Right atrium auricular region (tissue), 2 donors: ENCODE data around the gene RSRC1. TPM values are rescaled to one million over a fixed set of nuclear protein-coding genes. Genes with fewer than 3 reads are reported as not detected.

Experiments
- DNase-seq: peaks from one replicate; pipeline ENCODE4 v3.0.0-alpha.2; 2019; ENCODE audit warnings: low spot score
- H3K27ac ChIP-seq, 2 donors: fragments of 200-600 bp; sonication (generic); 1 replicate in 1 of 2; 2 replicates in 1 of 2; pipeline ENCODE4 v1.5.1; 2016 to 2019
- H3K27me3 ChIP-seq, 2 donors: fragments of 200-600 bp; sonication (generic); one replicate each; pipeline versions ENCODE4 v1.5.1 to v1.6.0; 2017 to 2019
- H3K36me3 ChIP-seq: fragments of 200-600 bp; sonication (generic); one replicate; pipeline ENCODE4 v1.5.1; 2016
- H3K4me1 ChIP-seq, 2 donors: fragments of 200-600 bp; sonication (generic); one replicate each; pipeline versions ENCODE4 v1.5.1 to v1.6.0; 2017 to 2019
- H3K4me3 ChIP-seq, 2 donors: fragments of 200-600 bp; sonication (generic); 1 replicate in 1 of 2; 2 replicates in 1 of 2; pipeline ENCODE4 v1.5.1; 2017 to 2019; ENCODE audit warnings: mild to moderate bottlenecking in 1 of 2, moderate library complexity in 1 of 2
- H3K9me3 ChIP-seq, 2 donors: fragments of 200-600 bp; sonication (generic); one replicate each; pipeline ENCODE4 v1.5.1; 2019
- total RNA-seq, 2 donors: library from RNA; depleted of rRNA; stranded (reverse); fragments of >200 nt; gene quantifications; one replicate each; pipeline ENCODE4 v1.1.0, GENCODE V29; 2016
- TF ChIP-seq, protein P1 (sequence below), 2 donors: fragments of 200-600 bp; sonication (generic); IDR thresholded peaks; one replicate each; pipeline ENCODE4 v1.5.1; 2019; ENCODE audit warnings: antibody characterized with exemption in 2 of 2

The RSRC1 gene
- total RNA-seq, 2 donors from 2014 or later = 24.8 to 42.5 TPM

- Histone ChIP-seq H3K27ac (no peak overlapping the region), H3K36me3 (peaks cover 37% of the 10 kb centered on the region), H3K4me1 (no peaks in the 10 kb centered on the region), H3K27me3 (no peaks in the 10 kb centered on the region), H3K4me3 (no peak overlapping the region), H3K9me3 (peaks cover 0 to 18% of the 10 kb centered on the region in 2 donors)
- DNase-seq = no peak
- TF ChIP-seq, protein P1, sequence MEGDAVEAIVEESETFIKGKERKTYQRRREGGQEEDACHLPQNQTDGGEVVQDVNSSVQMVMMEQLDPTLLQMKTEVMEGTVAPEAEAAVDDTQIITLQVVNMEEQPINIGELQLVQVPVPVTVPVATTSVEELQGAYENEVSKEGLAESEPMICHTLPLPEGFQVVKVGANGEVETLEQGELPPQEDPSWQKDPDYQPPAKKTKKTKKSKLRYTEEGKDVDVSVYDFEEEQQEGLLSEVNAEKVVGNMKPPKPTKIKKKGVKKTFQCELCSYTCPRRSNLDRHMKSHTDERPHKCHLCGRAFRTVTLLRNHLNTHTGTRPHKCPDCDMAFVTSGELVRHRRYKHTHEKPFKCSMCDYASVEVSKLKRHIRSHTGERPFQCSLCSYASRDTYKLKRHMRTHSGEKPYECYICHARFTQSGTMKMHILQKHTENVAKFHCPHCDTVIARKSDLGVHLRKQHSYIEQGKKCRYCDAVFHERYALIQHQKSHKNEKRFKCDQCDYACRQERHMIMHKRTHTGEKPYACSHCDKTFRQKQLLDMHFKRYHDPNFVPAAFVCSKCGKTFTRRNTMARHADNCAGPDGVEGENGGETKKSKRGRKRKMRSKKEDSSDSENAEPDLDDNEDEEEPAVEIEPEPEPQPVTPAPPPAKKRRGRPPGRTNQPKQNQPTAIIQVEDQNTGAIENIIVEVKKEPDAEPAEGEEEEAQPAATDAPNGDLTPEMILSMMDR (IDR thresholded peaks at IDR 0.05) = no peak
These were observed 17.6 kb downstream of the RSRC1 start for GRCh38 chr3:158127250-158128219.

DNA sequence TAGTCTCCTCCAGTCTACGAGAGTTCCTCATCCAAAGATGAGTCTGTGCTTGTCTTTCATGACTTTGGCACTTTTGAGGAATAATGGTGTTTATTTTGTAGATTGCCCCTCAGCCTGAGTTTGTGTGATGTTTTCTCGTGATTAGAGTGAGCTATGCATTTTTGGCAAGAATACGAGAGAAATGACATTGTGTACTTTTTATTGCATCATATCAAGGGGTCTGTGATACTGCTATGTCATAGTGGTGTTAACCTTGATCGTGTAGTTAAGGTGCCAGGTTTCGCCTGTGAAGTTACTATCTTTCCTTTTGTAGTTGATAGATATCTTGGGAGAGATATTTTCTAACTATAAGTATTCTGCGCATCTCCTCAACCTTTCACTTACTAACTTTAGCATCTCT is 18.9 kb downstream of the RSRC1 start:
- no peak for DNase-seq
- Histone ChIP-seq H3K4me3 (no peak overlapping the region), H3K4me1 (no peaks in the 10 kb centered on the region), H3K9me3 (peaks cover 0 to 18% of the 10 kb centered on the region in 2 donors), H3K36me3 (peaks cover 35% of the 10 kb centered on the region), H3K27ac (no peak overlapping the region), H3K27me3 (no peaks in the 10 kb centered on the region)
- TF ChIP-seq, protein P1 (IDR thresholded peaks at IDR 0.05) = no peak

- TF ChIP-seq, protein P1 (IDR thresholded peaks at IDR 0.05) = no peak
These were observed 24.5 kb downstream of the RSRC1 start for GRCh38 chr3:158134363-158134762.

GRCh38 chr3:158140396-158140795 is 30.5 kb downstream of the RSRC1 start:
- Histone ChIP-seq H3K4me3 (no peak overlapping the region), H3K27me3 (no peaks in the 10 kb centered on the region), H3K36me3 (no peaks in the 10 kb centered on the region), H3K9me3 (peaks cover 0 to 2% of the 10 kb centered on the region in 2 donors), H3K27ac (no peak overlapping the region), H3K4me1 (no peaks in the 10 kb centered on the region)
- TF ChIP-seq, protein P1 (IDR thresholded peaks at IDR 0.05) = no peak
- no peak for DNase-seq

More at GRCh38 chr3:158134363-158134762, 24.5 kb downstream of the RSRC1 start:
- H3K9me3 ChIP-seq = no peaks in the 10 kb centered on the region
- no peaks in the 10 kb centered on the region for H3K4me1 ChIP-seq
- no peak overlapping the region for H3K4me3 ChIP-seq
- DNase-seq = no peak
- H3K27me3 ChIP-seq = no peaks in the 10 kb centered on the region
- no peak overlapping the region for H3K27ac ChIP-seq
- H3K36me3 ChIP-seq = peaks cover 4% of the 10 kb centered on the region

DNA sequence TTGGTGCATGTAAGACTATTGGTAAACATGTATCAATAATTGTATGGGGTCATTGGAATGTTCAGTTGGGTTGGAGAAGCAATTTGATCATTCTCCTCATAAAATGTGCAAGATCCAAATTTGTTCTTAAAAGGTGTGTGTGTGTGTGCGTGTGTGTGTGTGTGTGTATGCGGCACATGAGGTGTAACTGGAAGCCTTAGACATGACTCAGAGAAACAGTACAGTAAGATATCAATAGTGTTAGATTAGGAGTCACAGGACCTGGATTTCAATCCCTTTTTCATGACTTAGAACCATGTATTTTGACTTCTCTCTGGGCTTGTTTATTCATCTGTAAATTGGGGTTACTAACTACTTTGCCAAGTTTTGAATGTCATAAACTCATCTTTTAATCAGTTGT is 38.3 kb downstream of the RSRC1 start:
- H3K4me1 ChIP-seq = no peaks in the 10 kb centered on the region
- no peaks in the 10 kb centered on the region for H3K27me3 ChIP-seq
- TF ChIP-seq, protein P1 (IDR thresholded peaks at IDR 0.05) = no peak
- peaks cover 0 to 4% of the 10 kb centered on the region in 2 donors for H3K9me3 ChIP-seq
- DNase-seq = no peak
- H3K36me3 ChIP-seq = no peaks in the 10 kb centered on the region
- H3K27ac ChIP-seq = no peak overlapping the region
- no peak overlapping the region for H3K4me3 ChIP-seq
